CD4-positive, alpha-beta T cell treated with Interleukin-15 for 4 hours (primary cell): ENCODE measurements around the gene QKI.
"Not testable (repeated sequence)": the region's sequence is repeated elsewhere in the genome, so short reads cannot be mapped to it uniquely, and the experiment has no call there.

Source experiments
- DNase-seq: peaks from one replicate; pipeline ENCODE4 v3.0.0-alpha.2; 2020; ENCODE audit warnings: low spot score

Gene QKI

GRCh38 chr6:163580311-163581030 is 166.0 kb downstream of the QKI start:
- DNase-seq, result no peak

GRCh38 chr6:163583558-163583957 is 169.0 kb downstream of the QKI start:
- no peak for DNase-seq

GRCh38 chr6:163585932-163586437 is 171.5 kb downstream of the QKI start:
- no peak for DNase-seq

GRCh38 chr6:163586888-163587287 is 172.4 kb downstream of the QKI start:
- DNase-seq, result no peak

GRCh38 chr6:163588220-163588919 is 173.9 kb downstream of the QKI start:
- DNase-seq, result no peak

- no peak for DNase-seq
Measured at GRCh38 chr6:163589387-163589786, 174.9 kb downstream of the QKI start.

GRCh38 chr6:163590132-163590531 is 175.6 kb downstream of the QKI start:
- not testable (repeated sequence) for DNase-seq

- DNase-seq, result no peak
Measured at GRCh38 chr6:163592872-163593271, 178.4 kb downstream of the QKI start.

GRCh38 chr6:163596174-163596573 is 181.7 kb downstream of the QKI start:
- no peak for DNase-seq

GRCh38 chr6:163599136-163599535 is 184.6 kb downstream of the QKI start:
- DNase-seq, result no peak

GRCh38 chr6:163599684-163600083 is 185.2 kb downstream of the QKI start:
- DNase-seq, result no peak

- DNase-seq, result no peak
Measured at GRCh38 chr6:163600331-163600730, 185.8 kb downstream of the QKI start.

- no peak for DNase-seq
Measured at GRCh38 chr6:163600781-163601180, 186.3 kb downstream of the QKI start.

- no peak for DNase-seq
Measured at GRCh38 chr6:163602851-163603250, 188.3 kb downstream of the QKI start.

- no peak for DNase-seq
Measured at GRCh38 chr6:163603395-163603794, 188.9 kb downstream of the QKI start.

GRCh38 chr6:163605385-163606097 is 191.0 kb downstream of the QKI start:
- DNase-seq, result no peak

GRCh38 chr6:163607792-163608191 is 193.3 kb downstream of the QKI start:
- DNase-seq, result no peak

- DNase-seq, result no peak
Measured at GRCh38 chr6:163608204-163608644, 193.7 kb downstream of the QKI start.

GRCh38 chr6:163612200-163612599 is 197.7 kb downstream of the QKI start:
- no peak for DNase-seq

- no peak for DNase-seq
Measured at GRCh38 chr6:163613025-163613424, 198.5 kb downstream of the QKI start.

- DNase-seq, result no peak
Measured at GRCh38 chr6:163613668-163614067, 199.2 kb downstream of the QKI start.

- DNase-seq, result no peak
Measured at GRCh38 chr6:163616452-163616851, 201.9 kb downstream of the QKI start.

GRCh38 chr6:163617549-163617948 is 203.0 kb downstream of the QKI start:
- DNase-seq, result no peak
